Tracheal epithelial cell (primary cell): ENCODE results near the gene ZNF23. TPM values are rescaled to one million over a fixed set of nuclear protein-coding genes. Genes with fewer than 3 reads are reported as not detected.

Experiments
- total RNA-seq: library from RNA; depleted of rRNA; stranded (reverse); fragments of >200 nt; gene quantifications from 2 replicates; pipeline ENCODE4 v1.2.1, GENCODE V29; 2014

The ZNF23 gene
- 6.0 and 7.5 TPM in 2 replicates for total RNA-seq

DNA sequence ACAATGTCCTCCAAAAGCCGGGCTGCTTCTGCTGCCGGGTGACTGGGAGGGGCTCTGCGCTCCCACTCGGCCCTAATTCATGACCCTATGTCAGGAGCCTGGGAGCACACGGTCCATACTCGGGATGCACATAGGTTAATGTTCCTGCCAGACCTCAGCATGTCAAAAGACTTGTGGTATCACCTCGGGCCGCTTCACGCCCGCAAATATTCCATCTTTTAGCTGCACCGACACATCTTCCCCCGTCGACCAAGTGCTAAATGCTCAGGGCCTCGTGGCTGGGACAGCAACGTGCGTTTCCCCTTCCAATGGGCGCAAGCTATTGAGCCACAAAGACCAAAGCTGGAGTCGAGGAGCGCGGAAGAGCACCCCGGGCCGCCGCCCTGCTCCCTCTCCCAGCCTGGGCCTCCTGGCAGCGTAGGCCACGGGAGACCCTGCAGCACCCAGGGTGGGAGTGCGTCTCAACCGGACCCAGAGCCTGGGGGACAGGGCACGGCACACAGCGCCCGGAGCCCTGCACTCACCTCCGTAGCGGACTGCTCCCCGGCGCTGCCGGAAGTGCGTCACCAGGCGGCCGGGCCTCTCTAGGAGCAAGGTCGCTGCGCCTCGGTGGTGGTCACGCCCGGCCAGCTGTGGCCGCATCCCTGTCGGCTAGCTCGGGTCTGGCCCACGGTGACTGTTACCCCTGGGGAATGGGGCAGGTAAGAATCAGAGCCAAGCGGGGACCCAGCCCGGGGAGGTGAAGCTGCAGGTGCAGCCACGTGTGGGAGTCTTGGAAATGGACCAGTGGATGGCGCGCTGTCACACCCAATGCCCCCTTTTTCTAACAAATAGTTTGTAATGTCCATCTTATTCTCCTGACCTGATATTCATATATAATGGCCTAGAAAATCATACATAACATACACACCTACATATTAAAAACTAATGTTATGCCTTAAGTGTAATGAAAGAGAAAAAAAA, at the start of gene ZNF23:
Gene ZNF23 (minus strand): TSS at position 562 of the 963 bp plus-strand sequence. CDS start 5,451 bp downstream, outside the sequence.

DNA sequence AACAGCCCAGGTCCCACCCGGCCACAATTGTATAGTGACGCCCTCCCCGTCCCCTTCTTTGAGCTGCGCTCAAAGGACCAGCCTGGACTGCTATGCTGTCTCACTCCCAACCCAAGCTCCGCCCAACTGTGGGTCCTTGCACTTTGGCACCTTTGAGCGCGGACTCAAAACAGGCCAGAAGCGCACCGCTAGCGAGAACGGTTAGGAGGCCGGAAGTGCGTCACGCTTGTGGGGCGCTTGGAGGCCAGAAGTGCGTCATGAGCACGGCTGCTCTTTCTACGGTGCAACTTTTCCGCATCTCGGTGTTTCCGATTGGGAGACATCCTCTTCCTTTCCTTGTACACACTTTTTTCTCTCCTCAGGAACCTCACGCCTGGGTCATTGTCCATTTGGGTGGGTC, 27.1 kb upstream of the ZNF23 start, which contains the start of gene ZNF19:
Gene ZNF19 (minus strand): TSS at position 203 of the 400 bp plus-strand sequence. CDS start 7,210 bp downstream, outside the sequence.

DNA sequence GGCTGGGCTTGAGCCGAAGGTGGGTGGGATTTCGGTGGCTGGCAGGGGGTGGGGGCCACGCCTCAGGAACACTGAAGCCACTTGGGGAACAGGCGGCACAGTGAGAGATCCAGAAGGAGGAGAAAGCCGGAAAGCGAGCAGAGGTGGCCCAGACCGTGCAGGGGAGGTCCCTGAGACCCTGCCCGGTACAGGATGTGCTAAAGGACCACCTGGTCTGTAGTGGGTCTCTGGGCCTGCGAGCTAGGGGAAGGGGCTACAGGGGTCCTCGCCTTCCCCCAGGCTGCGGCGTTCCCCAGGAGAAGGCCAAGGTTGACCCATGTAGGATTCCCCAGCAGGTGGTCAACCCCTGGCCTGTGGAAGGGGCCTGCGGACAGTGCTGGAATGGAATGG, 20.0 kb downstream of the ZNF23 start, which contains the start of gene TLE7:
Gene TLE7 (minus strand): TSS at position 4 of the 390 bp plus-strand sequence. CDS start 8,730 bp downstream, outside the sequence.

Other genes with a start within 250 kb of the ZNF23 start
- 0.43 and 1.4 TPM in 2 replicates for gene HYDIN, start 231.5 kb downstream of the ZNF23 start, total RNA-seq
- 35.8 and 42.9 TPM in 2 replicates for gene CMTR2, start 172.8 kb downstream of the ZNF23 start, total RNA-seq
- gene CALB2, start 103.5 kb downstream of the ZNF23 start, total RNA-seq: 0.48 and 2.1 TPM in 2 replicates
- not detected in 2 replicates for gene TLE7, start 20.2 kb downstream of the ZNF23 start, total RNA-seq
- 2.2 and 3.2 TPM in 2 replicates for gene ZNF19, start 27.1 kb upstream of the ZNF23 start, total RNA-seq
- not detected in 2 replicates for gene CHST4, start 64.2 kb upstream of the ZNF23 start, total RNA-seq
- gene TAT, start 114.8 kb upstream of the ZNF23 start, total RNA-seq: under 0.01 TPM in 1 of 2 replicates, not detected in the other
- 11.7 and 29.2 TPM in 2 replicates for gene MARVELD3, start 163.9 kb upstream of the ZNF23 start, total RNA-seq